Muscle of back (tissue), 11 donors: ENCODE data around the gene UBE2QL1. TPM values are rescaled to one million over a fixed set of nuclear protein-coding genes. Genes with fewer than 3 reads are reported as not detected.

ENCODE experiments used
- DNase-seq, 3 donors: peaks; one replicate each; pipeline versions ENCODE4 v3.0.0 to v3.0.0-alpha.2; 2013
- polyA plus RNA-seq, 10 donors: library from polyadenylated mRNA; unstranded; fragments of 120-200 nt; gene quantifications; one replicate each; pipeline ENCODE4 v1.2.1, GENCODE V29; 2013; ENCODE audit not compliant: insufficient read length in 10 of 10

Gene UBE2QL1
- polyA plus RNA-seq, 10 donors = 1.3 to 3.3 (median 2.2) TPM

DNA sequence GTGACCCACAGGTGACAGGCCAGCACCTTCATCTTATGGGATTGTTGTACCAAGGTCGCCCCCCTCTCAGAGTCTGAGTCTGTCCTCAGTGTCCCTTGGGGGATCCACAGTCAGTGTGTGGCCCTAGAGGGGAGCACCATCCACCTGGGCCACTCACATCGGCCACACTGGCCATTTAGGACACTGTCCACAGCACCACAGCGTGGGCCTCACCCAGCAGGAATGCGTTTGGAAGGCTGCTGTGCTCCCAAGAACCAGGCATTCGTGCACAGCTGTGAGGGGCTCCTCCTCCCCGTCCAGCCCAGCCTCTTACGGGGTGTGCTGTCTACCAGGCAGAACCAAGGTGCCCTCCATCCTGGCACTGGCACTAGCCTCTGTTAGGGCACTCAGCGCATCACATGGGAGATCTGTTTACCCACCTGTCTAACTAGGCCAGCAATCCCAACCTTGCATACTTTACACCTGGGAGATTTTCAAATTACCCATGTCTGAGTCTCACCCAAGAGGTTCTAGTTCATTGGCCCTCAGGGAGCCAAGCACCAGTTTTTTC lies 24.5 kb upstream of the UBE2QL1 start:
- DNase-seq = no peak

DNA sequence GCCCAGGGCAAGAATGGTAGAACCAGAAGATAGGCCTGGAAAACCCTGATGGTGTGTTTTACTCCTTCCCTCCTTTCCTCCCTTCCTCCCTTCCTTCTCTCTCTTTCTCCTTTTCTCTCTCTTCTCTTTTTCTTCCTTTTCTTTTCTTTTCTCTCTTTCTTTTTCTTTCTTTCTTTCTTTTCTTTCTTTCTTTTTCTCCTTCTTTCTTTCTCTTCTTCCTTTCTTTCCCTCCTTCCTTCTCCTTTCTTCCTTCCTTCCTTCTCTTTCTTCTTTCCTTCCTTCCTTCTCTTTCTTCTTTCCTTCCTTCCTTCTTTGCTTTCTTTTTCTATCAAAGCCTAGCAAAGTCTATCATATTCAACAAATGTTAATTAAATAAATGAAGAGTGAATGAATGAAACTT lies 24.0 kb upstream of the UBE2QL1 start:
- DNase-seq = no peak

DNA sequence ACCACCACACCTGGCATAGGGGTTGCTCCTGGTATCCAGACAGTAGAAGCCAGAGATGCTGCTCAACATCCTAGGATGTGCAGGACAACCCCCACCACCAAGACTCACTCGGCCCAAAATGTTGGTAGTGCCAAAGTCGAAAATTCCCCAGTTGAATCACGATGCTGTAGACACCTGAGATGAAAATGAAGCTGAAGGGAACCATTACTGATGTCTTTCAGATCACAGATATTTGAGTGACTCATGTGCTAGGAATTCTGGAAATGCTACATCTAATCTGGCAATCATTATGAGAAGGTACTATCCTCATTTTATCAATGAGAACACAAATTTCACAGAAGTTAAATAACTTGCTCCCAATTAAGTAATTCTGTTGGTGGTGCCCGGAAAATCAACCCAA lies 21.0 kb upstream of the UBE2QL1 start:
- no peak for DNase-seq

DNA sequence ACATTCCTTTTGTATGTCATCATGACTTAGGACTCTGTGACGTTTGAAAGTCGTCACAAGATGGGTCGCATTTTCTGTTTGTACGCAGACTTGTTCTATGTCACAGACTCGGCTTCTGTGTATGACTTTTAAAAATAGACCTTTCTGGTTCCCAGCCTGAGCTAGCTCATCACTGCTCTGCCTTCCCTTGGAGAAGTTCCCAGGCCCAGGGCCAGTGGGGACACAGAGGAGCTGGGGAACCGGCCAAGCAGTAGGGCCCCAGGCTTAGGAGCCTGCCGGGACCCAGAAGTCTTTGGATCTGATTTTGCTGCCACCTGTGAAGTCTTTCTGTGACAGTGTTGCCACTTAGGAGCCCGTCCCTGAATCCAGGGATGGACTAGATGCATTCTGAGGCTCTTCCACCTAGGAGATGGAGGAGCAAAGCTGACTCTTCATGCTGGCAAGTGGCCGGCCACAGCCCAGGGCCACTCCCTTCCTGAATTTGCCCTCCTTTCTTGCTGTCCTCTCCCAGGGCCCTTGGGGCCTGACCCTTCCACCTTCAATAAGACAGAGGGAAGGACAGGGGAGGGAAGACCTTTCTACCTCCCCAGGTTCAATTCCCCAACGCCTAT lies 18.1 kb upstream of the UBE2QL1 start:
- DNase-seq = no peak

DNA sequence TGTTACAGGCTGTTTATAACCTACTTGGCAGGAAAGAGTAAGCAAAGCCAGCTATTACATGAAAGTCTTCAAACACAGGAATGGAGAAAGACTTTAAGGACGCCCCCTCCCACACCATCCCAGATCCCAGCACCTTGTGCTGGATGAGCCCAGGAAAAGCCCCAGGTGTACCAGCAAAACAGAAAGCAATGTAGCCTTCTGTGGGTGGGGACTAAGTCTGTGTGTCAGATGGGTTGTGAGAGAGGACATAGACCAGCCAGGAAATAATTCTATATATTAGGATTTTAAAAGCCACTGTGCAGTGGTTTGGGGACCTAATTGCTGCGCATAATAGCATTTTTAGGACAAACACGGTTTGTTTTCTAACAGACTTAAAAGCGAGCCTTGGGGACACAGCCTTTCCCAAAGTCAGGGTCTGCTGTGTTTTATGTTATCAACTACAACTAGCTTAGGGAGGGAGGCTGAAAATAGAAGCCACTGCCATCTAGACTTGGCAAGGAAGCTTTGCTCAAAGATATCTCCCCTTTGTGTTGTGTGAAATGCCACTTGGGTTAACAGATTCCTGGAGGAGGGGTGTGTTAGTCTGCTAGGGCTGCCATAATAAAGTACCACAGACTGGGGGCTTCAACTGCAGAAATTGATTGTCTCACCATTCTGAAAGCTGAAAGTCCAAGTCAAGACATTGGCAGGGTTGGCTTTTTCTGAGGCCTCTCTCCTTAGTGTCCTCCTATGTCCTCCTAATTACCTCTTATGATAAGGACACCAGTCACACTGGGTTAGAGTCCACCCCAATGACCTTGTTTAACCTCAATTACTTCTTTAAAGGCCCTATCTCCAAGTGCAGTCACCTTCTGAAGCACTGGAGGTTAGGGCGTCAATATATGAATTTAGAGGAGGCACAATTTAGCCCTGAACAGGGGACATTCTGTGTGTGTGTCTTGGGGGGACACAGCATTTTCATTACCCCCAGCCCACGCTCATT lies 17.2 kb upstream of the UBE2QL1 start:
- no peak for DNase-seq

DNA sequence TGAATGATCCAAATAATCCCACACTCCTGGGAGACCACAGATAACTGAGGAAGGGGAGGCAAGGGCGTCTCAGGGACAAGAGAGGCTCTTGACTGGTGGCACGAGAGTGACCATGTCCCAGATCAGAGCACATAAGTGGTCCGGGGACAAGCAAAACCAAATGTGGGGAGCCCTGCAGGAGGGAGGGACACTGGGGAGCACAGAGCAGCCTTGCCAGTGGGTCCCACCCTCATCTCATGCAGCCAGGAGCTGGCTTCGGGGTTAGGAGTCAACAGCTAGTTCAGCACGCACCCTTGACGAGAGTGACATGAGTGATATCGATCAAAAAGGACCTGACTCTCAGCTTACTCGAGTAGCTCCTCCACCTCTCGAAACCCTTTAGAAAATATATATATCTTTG lies 16.5 kb upstream of the UBE2QL1 start:
- no peak for DNase-seq

DNA sequence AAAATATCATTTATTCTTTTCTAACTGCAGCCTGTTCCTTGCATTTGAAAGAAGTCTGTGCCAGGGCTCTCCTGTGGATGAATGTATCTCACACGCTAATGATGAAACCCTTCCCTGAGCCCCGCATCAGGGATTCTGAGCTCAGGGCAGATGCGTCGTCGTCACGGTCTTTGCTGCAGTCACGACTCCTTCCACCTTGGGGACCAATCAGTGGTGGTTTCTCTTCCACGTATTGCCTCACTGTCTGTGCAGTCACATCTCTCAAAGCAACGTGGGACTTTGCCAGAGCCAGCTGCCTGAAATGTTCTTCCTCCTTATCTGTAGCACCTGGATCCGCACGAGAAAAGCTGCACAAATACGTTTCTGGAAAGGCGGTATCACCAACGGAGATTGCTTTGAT lies 13.9 kb upstream of the UBE2QL1 start:
- DNase-seq = no peak

DNA sequence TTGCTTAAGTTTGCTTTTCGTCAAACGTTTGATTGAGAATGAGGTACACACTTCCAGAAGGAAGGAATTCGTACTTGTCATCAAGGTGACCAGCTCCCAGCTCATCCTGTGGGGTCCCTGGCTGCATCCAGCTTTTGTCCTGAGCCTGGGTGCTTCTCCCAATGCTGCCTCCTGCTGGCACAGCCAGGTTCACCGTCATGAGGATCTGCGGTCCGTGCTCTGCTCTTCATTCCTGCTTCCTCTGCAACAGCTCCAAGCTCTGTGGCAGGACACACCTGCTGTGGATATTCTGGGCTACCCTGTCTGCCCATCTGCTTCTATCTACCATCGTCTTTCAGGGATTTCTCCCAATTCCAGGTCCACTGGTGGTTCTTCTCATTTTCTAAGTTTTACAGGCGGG lies 13.3 kb upstream of the UBE2QL1 start:
- DNase-seq = no peak

DNA sequence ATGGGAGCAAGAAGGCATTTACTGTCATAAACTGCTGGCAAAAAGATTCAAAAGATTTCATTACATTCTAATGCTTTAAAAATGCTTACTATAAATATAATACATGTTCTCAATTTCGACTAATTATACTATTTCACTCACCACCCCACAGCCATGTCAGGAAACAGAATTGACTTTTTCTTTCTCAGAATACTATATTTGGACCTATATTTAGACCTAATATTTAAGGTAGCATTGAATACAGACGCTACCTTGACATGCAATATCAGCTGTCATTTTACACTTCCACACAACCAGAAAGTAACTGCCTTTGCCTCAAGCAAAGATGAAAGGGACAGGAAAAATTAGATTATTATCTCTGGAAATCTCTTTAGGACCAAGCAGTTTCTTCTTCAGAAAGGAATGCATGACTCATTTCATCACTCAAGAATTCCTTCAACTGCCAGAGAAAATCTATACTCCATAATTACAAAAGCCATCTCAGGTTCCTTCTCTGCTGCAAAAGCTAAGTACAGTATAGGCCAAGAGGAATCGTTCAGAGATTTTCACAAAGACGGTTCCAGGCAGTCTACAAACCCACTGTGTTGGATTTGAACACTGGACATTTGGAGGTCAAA lies 11.8 kb upstream of the UBE2QL1 start:
- DNase-seq = no peak

DNA sequence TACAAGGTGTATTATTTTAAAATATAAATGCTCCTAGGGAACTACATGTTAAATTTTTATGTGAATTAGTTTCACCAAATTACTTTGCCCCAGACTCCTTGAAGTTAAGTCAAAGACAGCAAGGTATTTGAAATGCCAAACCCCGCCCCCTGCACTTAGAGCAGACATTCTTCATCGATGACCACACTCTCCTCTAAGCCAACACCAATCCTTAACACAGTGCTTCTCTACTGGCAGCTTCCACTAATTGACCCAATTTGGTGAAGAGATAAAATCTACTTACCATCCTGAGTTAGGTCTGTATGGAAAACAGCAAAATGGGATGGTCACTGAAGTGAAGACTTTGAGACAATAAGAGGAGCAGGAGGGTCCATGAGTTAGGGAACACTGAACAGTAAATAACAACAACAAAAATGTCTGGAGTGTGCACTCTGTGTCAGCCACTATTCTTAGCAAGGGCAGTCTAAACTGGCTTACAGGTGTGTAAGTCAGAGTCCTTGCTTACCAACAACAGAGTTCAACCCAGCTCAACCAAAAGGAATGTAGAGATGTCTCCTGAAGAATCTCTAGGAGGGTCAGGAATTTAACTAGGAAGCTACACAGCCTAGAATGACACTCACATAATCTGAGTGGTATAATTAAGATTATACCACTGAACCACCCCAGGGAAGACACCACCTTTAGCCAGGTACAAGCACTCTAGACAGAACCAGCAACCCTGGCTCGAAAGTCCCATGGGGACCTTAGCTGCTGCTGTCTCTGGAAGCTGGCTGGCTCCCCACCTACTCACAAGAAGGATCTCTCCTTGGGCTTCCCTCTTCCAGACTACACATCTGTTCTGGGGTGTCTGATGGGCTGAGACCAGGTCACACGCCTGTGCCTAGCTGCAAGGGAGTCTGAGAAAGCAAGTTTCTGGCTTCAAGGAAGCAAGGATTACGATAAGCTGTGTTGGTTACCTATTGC lies 8.8 kb upstream of the UBE2QL1 start:
- no peak for DNase-seq

DNA sequence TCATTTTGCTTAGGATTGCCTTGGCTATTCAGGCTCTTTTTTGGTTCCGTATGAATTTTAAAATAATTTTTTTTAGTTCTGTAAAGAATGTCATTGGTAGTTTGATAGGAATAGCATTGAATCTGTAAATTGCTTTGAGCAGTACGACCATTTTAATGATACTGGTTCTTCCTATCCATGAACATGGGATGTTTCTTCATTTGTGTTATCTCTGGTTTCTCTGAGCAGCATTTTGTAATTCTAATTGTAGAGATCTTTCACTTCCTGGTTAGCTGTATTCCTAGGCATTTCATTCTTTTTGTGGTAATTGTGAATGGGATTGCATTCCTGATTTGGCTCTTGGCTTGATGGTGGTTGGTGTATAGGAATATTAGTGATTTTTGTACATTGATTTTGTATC lies 6.3 kb upstream of the UBE2QL1 start:
- no peak for DNase-seq

DNA sequence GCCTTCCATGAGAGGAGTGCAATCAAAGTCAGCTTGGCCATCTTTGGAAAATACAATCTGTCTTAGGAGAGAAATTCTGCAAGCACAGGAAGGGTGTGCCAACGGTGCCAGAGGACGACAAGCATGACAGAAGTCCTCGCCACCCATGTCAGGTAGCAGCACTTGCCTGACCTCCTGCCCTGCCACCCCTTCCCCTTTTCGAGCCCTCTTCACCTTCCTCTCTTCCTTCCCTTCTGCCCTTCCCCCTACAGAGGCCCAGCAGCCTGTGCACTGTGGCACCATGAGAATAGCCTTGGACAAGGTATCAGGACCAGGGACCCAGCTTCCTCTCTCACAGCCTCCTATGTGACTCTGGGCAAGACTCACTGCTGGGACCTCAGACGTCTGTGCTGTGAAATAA lies 5.3 kb upstream of the UBE2QL1 start:
- DNase-seq = no peak

DNA sequence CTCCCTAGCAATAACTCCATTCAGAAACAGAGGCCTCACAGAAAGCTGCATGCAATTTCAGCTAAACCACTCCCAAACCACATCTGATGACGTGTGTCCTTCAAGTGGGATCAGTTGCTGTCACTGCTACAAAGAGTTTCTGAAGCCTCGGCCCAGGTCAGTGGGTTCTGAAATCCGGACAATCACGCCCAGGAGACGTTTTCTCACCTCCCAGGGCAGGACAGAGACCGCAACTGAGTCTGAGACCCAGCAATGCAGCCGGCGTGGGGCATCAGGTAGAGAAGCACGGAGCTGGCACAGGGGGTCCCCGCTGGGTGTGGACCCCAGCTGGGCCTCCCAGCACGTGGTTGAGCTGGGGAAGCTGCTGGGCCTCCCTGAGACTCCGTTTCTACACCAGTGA lies 2.6 kb upstream of the UBE2QL1 start:
- no peak for DNase-seq

DNA sequence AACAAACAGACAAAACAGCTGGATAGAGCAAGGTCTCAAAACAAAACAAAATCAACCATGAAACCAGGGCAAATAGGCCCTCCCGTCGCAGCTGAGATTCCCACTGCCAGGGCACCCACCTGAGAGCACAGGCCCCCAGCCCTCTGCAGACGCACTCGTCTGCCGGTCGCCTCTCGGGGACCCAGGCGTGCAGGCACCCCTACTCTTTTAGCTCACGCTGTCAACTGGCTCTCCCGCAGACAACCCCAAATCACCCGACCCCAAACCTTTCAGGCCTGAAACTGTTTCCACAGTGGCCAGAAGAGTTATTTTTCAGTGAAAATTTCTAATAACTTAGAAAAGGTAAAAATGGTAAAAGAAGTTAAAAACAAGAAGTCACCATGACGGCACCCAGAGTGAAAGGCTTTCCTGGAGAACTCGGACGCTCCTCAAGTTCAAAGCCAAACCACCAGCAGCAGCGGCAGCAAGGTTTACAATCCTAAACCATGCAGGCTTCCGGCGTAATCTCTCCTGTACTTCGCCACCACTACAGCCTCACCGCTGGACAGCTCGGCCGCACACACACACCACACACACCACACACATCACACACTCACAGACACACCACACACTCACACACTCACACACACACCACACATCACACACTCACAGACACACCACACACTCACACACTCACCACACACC lies 1.9 kb upstream of the UBE2QL1 start:
- DNase-seq = no peak

DNA sequence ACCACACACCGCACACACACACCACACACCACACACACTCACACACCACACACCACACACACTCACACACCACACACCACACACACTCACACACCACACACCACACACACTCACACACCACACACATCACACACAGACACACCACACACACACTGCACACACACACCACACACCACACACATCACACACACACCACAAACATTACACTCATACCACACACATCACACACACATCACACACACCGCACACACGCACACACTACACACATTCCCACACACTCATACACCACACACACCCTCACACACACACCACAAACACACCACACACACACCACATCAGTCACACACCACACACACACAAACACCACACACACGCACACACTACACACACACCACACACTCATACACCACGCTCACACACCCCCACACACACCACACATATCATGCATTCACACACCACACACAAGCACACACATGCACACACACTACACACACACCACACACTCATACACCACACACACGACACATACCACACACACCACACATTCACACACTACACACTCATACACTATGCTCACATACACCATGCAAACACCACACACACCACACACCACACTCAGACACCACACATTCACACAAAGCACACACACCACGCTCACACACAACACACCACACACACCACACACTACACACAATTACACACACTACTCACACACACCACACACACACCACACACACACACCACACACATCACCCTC lies 1.1 kb upstream of the UBE2QL1 start:
- DNase-seq = no peak

DNA sequence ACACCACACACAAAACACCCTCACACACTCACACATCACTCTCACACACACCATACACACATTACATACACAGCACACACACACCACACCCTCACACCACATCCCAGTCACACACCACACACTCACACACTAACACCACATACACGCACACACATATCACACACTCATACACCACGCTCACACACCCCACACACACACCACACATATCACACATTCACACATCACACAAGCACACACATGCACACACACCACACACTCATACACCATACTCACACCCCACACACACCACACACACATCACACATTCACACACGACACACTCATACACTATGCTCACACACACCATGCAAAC lies 543 bp upstream of the UBE2QL1 start:
- peak in 1 of 3 donors; percentile 10 for DNase-seq

DNA sequence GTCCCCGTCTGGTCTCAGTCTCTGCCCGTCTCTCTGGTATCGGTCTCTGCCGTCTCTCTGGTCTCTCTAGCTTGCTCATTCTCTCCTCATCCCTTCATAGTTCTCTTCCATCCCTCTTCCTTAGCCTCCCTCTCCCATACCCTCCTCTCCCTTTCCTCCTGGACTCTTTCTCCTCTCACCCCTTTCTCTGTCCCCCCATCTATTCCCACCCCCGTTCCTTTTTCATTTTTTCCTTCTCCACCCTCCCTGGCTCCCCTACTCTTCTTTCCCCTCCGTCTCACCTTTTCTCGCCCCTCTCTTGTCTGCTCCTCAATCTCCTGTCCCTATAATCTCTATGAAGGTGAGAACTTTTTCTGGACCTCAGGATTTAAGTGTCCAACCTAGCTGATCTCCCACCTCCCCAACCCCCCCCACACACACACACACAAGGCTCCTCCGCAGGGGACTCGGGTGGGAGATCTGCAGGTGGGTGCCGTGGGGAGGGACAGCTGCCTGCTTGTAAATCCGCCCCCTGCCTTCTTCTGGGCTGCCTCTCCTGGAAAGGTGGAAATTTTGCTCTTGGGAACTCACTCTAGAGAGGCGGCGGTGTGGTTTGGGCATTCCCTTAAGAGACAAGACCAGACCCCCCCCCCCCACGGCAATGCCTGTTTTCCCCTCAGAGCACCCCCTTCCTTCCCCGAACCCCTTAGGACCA lies 953 bp downstream of the UBE2QL1 start:
- DNase-seq = no peak

DNA sequence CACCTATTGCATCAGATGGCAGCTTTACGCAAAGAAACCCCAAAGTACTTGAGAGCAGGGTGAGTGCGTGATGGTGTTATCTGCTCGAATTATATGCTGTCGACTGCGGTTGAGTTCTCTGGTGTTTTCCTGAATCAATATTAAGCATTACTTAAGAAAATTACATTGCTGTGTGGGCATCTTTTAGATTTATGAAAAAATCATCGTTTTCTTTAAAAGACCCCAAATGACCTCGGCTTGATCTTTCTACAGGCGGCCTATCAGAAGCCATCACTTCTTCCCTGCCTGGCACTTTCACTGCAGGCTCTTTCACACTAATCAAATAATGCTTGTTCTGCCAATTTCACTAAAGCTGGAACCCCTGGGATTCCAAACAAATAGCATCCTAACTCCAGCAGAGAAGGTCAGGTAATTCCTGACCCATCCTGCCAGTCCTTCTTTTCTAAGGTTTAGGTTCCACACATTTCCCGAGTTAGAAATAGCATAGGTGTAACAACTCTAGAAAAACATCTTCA lies 1.7 kb downstream of the UBE2QL1 start:
- no peak for DNase-seq
